Measurements from ENCODE around the gene RPS6KA5. TPM values are rescaled to one million over a fixed set of nuclear protein-coding genes. Genes with fewer than 3 reads are reported as not detected.
"Not testable (repeated sequence)": the region's sequence is repeated elsewhere in the genome, so short reads cannot be mapped to it uniquely, and the experiment has no call there.

Gene RPS6KA5
- total RNA-seq, 3 donors from 2014 or later = 4.8 to 19.2 (median 11.8) TPM

- H3K27ac ChIP-seq = no peak overlapping the region
- intact Hi-C loops (cut with DNase I; ENCODE audit: low total_unique reads) = no loop called here
- H3K9me3 ChIP-seq = no peaks in the 10 kb centered on the region
- no peak for DNase-seq (ENCODE audit: low spot score in 2 of 2)
- no peaks in the 10 kb centered on the region for H3K36me3 ChIP-seq
- H3K4me1 ChIP-seq = no peaks in the 10 kb centered on the region
- TF ChIP-seq CTCF (IDR thresholded peaks at IDR 0.05) (no peak), POLR2A (IDR thresholded peaks at IDR 0.05) (no peak), POLR2AphosphoS5 (IDR thresholded peaks at IDR 0.05) (no peak)
- H3K27me3 ChIP-seq = no peaks in the 10 kb centered on the region
- H3K4me3 ChIP-seq = no peak overlapping the region
Observed at GRCh38 chr14:91029456-91030217, 30.8 kb downstream of the RPS6KA5 start.

- intact Hi-C loops (cut with DNase I; ENCODE audit: low total_unique reads) = no loop called here
- DNase-seq (ENCODE audit: low spot score in 2 of 2) = no peak
- H3K36me3 ChIP-seq = no peaks in the 10 kb centered on the region
- no peak overlapping the region for H3K4me3 ChIP-seq
- TF ChIP-seq POLR2AphosphoS5 (IDR thresholded peaks at IDR 0.05) = no peak
- no peak for TF ChIP-seq CTCF (IDR thresholded peaks at IDR 0.05)
- TF ChIP-seq POLR2A (IDR thresholded peaks at IDR 0.05) = no peak
- no peaks in the 10 kb centered on the region for H3K27me3 ChIP-seq
- no peaks in the 10 kb centered on the region for H3K9me3 ChIP-seq
- H3K27ac ChIP-seq = no peak overlapping the region
- H3K4me1 ChIP-seq = no peaks in the 10 kb centered on the region
Observed at GRCh38 chr14:91027561-91027960, 32.9 kb downstream of the RPS6KA5 start.

- H3K9me3 ChIP-seq; H3K36me3 ChIP-seq; intact Hi-C loops (cut with DNase I; ENCODE audit: low total_unique reads); H3K27me3 ChIP-seq; DNase-seq (ENCODE audit: low spot score in 2 of 2); H3K4me1 ChIP-seq: not testable (repeated sequence)
- peak overlapping the region; percentile 41 to 61 (median 41) for H3K4me3 ChIP-seq
- H3K27ac ChIP-seq = peak overlapping the region in 1 of 2 donors; percentile 43
Observed at GRCh38 chr14:91022622-91023028, 37.8 kb downstream of the RPS6KA5 start.

GRCh38 chr14:91021991-91022621 lies 38.3 kb downstream of the RPS6KA5 start:
- no peaks in the 10 kb centered on the region for H3K36me3 ChIP-seq
- no peaks in the 10 kb centered on the region for H3K9me3 ChIP-seq
- H3K4me3 ChIP-seq = peak overlapping the region; percentile 41 to 61 (median 41)
- no peaks in the 10 kb centered on the region for H3K4me1 ChIP-seq
- H3K27me3 ChIP-seq = no peaks in the 10 kb centered on the region
- intact Hi-C loops (cut with DNase I; ENCODE audit: low total_unique reads) = no loop called here
- H3K27ac ChIP-seq = peak overlapping the region in 1 of 2 donors; percentile 43
- TF ChIP-seq POLR2A (IDR thresholded peaks at IDR 0.05) = no peak
- no peak for TF ChIP-seq POLR2AphosphoS5 (IDR thresholded peaks at IDR 0.05)
- TF ChIP-seq CTCF (IDR thresholded peaks at IDR 0.05) = no peak
- no peak for DNase-seq (ENCODE audit: low spot score in 2 of 2)

GRCh38 chr14:91021115-91021514 lies 39.3 kb downstream of the RPS6KA5 start:
- no peaks in the 10 kb centered on the region for H3K4me1 ChIP-seq
- H3K4me3 ChIP-seq = no peak overlapping the region
- no peak for TF ChIP-seq POLR2AphosphoS5 (IDR thresholded peaks at IDR 0.05)
- no peak for TF ChIP-seq CTCF (IDR thresholded peaks at IDR 0.05)
- TF ChIP-seq POLR2A (IDR thresholded peaks at IDR 0.05) = no peak
- H3K27me3 ChIP-seq = no peaks in the 10 kb centered on the region
- no peaks in the 10 kb centered on the region for H3K36me3 ChIP-seq
- intact Hi-C loops (cut with DNase I; ENCODE audit: low total_unique reads) = no loop called here
- no peak for DNase-seq (ENCODE audit: low spot score in 2 of 2)
- H3K27ac ChIP-seq = no peak overlapping the region
- H3K9me3 ChIP-seq = no peaks in the 10 kb centered on the region

Measured in breast epithelium (tissue), 4 donors.